Esophagus (tissue), 2 donors: Measurements from ENCODE around the gene KNDC1. TPM values are rescaled to one million over a fixed set of nuclear protein-coding genes. Genes with fewer than 3 reads are reported as not detected.
"Not testable (repeated sequence)": the region's sequence is repeated elsewhere in the genome, so short reads cannot be mapped to it uniquely, and the experiment has no call there.

Experiments
- H3K27ac ChIP-seq, 2 donors: one replicate each; pipeline ENCODE4 v1.5.1; 2013; ENCODE audit warnings: low read depth in 2 of 2, mild to moderate bottlenecking in 2 of 2, inconsistent platforms in 1 of 2, low read length in 1 of 2, moderate library complexity in 1 of 2
- H3K27me3 ChIP-seq, 2 donors: one replicate each; pipeline ENCODE4 v1.6.1; 2013; ENCODE audit warnings: low read length in 2 of 2, control low read depth in 1 of 2, mild to moderate bottlenecking in 1 of 2; ENCODE audit not compliant: insufficient read depth in 2 of 2, control insufficient read depth in 1 of 2
- H3K36me3 ChIP-seq, 2 donors: one replicate each; pipeline ENCODE4 v1.6.1; 2013; ENCODE audit warnings: low read length in 1 of 2; ENCODE audit not compliant: control insufficient read depth in 2 of 2, insufficient read depth in 2 of 2
- H3K4me1 ChIP-seq, 2 donors: one replicate each; pipeline ENCODE4 v1.6.1; 2013; ENCODE audit warnings: low read length in 1 of 2; ENCODE audit not compliant: control insufficient read depth in 2 of 2, insufficient read depth in 2 of 2
- H3K4me3 ChIP-seq, 2 donors: one replicate each; pipeline ENCODE4 v1.5.1; 2013; ENCODE audit warnings: low read length in 2 of 2, mild to moderate bottlenecking in 2 of 2, low read depth in 1 of 2, moderate library complexity in 1 of 2
- H3K9me3 ChIP-seq, 2 donors: one replicate each; pipeline ENCODE4 v1.6.1; 2013; ENCODE audit warnings: mild to moderate bottlenecking in 2 of 2, low read depth in 1 of 2, low read length in 1 of 2, moderate library complexity in 1 of 2; ENCODE audit not compliant: control insufficient read depth in 2 of 2, insufficient read depth in 1 of 2
- WGBS, 2 donors: extraction: QIAGEN DNeasy Blood & Tissue Kit; methylation state at CpG; one replicate each; pipeline ENCODE4 v1.1.7; 2013; 5-methylcytosine and 5-hydroxymethylcytosine counted together
- polyA plus RNA-seq, 2 donors: library from polyadenylated mRNA; stranded (reverse); fragments of 200-250 nt; gene quantifications; one replicate each; pipeline ENCODE4 v1.2.3, GENCODE V29; 2013
- donor health status: healthy with polysubstance abuse.
- donor health status: Bipolar disorder and iron deficiency.

The KNDC1 gene
- polyA plus RNA-seq, 2 donors, result 0.16 to 0.39 TPM

DNA sequence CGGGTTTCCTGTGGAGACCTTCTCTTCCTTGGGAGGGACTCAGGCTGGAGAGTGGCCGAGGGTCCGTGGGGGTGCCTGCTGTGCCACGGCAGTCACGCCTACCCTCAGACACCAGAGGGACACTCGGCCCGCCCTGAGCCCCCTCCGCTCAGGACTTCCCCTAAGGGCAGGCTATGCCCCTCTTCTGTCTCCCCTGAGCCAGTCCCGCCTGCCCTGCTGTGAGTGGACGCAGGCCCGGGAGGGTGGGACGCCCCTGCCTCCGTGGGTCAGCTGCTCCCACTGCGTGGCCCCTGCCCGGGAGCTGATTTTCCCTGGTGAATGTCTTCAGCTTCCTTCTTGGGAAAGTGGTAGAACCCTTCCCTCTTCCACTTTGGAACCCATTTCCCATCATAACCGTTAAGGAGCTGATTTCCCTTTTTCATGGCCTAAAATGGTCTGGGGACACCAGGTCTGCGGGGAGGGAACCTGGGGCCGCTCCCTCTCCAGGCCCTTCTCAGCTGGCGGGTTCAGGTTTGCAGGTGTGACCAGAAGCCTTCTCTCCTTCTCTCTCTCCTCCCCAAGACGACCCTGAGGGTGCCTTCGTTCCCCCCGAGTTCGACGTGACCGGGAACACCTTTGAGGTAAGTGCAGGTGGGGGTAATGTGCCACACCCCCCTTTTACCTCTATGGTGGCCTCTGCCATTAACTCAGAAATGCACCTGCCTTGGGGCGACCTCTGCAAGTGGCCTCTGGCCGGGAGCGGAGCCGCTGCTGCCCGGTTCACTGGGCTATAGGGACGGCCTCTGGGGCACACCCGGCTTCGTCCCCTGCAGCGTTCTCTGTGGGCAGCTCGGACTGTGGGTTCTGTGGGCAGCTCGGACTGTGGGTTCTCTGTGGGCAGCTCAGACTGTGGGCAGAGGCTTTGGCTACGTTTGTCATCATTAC, 7.9 kb downstream of the KNDC1 start:
- H3K27me3 ChIP-seq, result no peaks in the 10 kb centered on the region
- no peak overlapping the region for H3K27ac ChIP-seq
- no peak overlapping the region for H3K4me3 ChIP-seq
- H3K4me1 ChIP-seq, result no peaks in the 10 kb centered on the region
- no peaks in the 10 kb centered on the region for H3K9me3 ChIP-seq
- no peaks in the 10 kb centered on the region for H3K36me3 ChIP-seq
- 86 to 89% methylated on average over 32 to 37 of the region's 37 CpGs for WGBS, 2 donors

DNA sequence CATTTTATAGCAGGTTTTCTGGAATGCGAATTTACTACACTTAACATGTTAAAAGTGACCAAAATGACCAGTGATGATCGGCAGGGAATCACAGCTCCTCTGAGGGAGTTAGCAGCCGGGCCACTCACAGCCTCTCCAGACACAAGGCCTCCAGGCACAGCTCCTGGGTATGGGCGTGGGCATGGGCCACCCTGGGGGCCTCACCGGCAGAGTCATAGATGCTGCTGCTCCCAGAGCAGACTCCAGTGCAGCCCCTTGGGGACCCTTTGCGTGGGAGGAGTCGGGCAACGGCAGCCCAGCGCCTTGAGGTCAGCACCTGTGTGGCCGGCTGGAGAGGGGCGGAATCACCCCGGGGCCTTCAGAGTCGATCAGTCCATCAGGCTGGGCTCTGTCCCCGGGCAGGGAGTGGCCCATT, 8.6 kb downstream of the KNDC1 start:
- Histone ChIP-seq H3K27me3 (no peaks in the 10 kb centered on the region), H3K9me3 (no peaks in the 10 kb centered on the region), H3K4me3 (no peak overlapping the region), H3K4me1 (no peaks in the 10 kb centered on the region), H3K27ac (no peak overlapping the region), H3K36me3 (no peaks in the 10 kb centered on the region)
- WGBS, 2 donors, result 83 to 86% methylated on average over 14 of the region's 14 CpGs

DNA sequence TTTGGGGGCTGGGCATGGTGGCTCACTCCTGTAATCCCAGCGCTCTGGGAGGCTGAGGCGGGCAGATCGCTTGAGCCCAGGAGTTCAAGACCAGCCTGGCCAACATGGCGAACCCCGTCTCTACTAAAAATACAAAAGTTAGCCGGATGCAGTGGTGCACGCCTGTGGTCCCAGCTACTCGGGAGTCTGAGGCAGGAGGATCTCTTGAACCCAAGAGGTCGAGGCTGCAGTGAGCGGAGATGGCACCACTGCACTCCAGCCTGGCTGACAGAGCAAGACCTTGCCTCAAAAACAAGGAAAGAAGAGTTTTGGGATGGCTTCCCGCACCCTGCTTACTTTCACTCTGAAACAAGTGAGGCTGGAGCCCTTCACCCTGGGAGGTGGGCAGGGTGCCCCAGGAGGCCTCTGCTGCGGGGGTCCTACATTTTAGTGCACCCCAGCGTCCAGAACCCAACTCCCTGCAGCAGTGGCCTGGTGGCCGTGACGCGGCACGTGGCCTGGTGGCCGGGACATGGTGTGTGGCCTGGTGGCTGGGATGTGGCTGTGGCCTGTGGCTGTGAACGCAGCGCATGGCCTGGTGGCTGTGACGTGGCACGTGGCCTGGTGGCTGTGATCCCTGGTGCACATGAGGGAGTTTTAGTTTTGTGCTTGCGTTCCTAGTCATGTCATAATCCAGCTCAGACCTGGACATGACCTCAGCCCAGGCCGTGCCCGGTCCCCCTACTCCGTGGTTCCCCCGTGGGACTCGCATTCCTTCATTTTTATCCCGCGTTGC, 9.3 kb downstream of the KNDC1 start:
- WGBS, 2 donors, result 92 to 95% methylated on average over 30 of the region's 30 CpGs
- Histone ChIP-seq H3K27ac (no peak overlapping the region), H3K9me3 (no peaks in the 10 kb centered on the region), H3K36me3 (no peaks in the 10 kb centered on the region), H3K4me3 (no peak overlapping the region), H3K4me1 (no peaks in the 10 kb centered on the region), H3K27me3 (no peaks in the 10 kb centered on the region)

- no peaks in the 10 kb centered on the region for H3K9me3 ChIP-seq
- no peaks in the 10 kb centered on the region for H3K27me3 ChIP-seq
- no peak overlapping the region for H3K27ac ChIP-seq
- no peak overlapping the region for H3K4me3 ChIP-seq
- H3K36me3 ChIP-seq, result no peaks in the 10 kb centered on the region
- H3K4me1 ChIP-seq, result no peaks in the 10 kb centered on the region
- 81 to 83% methylated on average over 17 of the region's 17 CpGs for WGBS, 2 donors
These were observed 10.1 kb downstream of the KNDC1 start for GRCh38 chr10:133170092-133170491.

GRCh38 chr10:133173860-133174640, 14.0 kb downstream of the KNDC1 start:
- Histone ChIP-seq H3K4me3 (no peak overlapping the region), H3K4me1 (peaks cover 0 to 4% of the 10 kb centered on the region in 2 donors), H3K9me3 (peaks cover 0 to 10% of the 10 kb centered on the region in 2 donors), H3K27me3 (no peaks in the 10 kb centered on the region), H3K27ac (no peak overlapping the region), H3K36me3 (no peaks in the 10 kb centered on the region)
- 88 to 90% methylated on average over 15 of the region's 15 CpGs for WGBS, 2 donors

DNA sequence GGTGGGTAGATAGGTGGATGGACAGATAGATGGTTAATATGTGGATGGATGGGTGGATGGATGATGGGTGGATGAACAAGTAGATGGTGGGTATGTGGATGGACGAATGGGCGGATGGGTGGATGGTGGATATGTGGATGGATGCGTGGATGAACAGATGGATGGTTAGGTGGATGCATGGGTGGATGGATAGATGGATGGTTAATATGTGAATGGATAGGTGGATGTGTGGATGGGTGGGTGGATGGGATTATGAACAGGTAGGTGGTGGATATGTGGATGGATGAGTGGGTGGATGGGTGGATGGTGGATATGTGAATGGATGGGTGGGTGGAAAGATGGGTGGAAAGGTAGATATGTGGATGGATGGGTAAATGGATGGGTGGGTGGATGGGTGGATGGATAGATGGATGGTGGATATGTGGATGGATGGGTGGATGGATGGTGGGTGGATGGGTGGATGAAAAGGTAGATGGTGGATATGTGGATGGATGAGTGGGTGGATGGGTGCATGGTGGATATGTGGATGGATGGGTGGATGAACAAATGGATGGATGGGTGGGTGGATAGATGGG, 14.8 kb downstream of the KNDC1 start:
- H3K4me1 ChIP-seq, result peaks cover 0 to 4% of the 10 kb centered on the region in 2 donors
- 81 to 84% methylated on average over 3 of the region's 3 CpGs for WGBS, 2 donors
- H3K36me3 ChIP-seq, result no peaks in the 10 kb centered on the region
- peaks cover 0 to 10% of the 10 kb centered on the region in 2 donors for H3K9me3 ChIP-seq
- H3K27ac ChIP-seq, result no peak overlapping the region
- no peak overlapping the region for H3K4me3 ChIP-seq
- no peaks in the 10 kb centered on the region for H3K27me3 ChIP-seq

DNA sequence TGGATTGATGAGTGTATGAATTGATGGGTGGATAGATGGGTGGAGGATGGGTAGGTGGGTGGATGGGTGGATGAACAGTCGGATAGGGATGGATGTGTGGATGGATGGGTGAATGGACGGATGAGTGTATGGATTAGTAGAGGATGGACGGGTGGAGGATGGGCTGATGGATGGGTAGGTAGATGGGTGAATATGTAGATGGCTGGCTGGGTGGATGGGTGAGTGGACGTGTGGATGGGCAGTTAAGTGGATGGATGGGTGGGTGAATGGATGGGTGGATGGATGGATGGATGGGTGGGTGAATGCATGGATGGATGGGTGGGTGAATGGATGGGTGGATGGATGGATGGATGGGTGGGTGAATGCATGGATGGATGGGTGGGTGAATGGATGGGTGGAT, 15.6 kb downstream of the KNDC1 start:
- H3K27ac ChIP-seq, H3K36me3 ChIP-seq, H3K4me3 ChIP-seq, H3K27me3 ChIP-seq, H3K4me1 ChIP-seq: not testable (repeated sequence)
- H3K9me3 ChIP-seq, result peaks cover 0 to 12% of the 10 kb centered on the region in 2 donors
- 83 to 87% methylated on average over 4 of the region's 4 CpGs for WGBS, 2 donors

DNA sequence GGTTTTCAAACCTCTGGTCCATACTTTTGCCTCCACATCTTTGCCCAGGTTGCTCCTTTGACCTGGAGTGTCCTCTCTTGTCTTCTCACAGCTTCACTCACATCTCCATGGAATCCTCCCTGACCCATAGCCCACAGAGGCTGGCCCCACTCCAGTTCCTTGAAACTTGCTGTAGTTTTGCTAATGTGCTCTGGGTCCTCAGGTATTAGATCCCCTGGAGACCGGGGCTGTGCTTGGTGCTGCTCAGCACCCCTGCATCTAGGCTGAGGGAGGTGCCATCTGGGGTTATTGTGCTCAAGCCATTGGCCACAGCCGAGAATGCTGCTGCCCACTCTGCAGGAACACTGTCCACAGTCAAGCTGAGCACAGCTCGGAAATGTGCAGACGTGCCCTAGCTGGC, 16.5 kb downstream of the KNDC1 start:
- peaks cover 0 to 12% of the 10 kb centered on the region in 2 donors for H3K9me3 ChIP-seq
- H3K4me1 ChIP-seq, result peaks cover 0 to 4% of the 10 kb centered on the region in 2 donors
- H3K27me3 ChIP-seq, result no peaks in the 10 kb centered on the region
- H3K4me3 ChIP-seq, result no peak overlapping the region
- WGBS, 2 donors, result 86 to 88% methylated on average over 4 of the region's 4 CpGs
- H3K36me3 ChIP-seq, result no peaks in the 10 kb centered on the region
- H3K27ac ChIP-seq, result no peak overlapping the region
